ENCODE measurements around the gene JAZF1.

Gene JAZF1

GRCh38 chr7:27998382-27998781 is 182.2 kb downstream of the JAZF1 start:
- DNase-seq (ENCODE audit: extremely low spot score) = no peak
- POLR2A ChIA-PET = no interaction called here
- CTCF ChIA-PET = interaction anchor here (1.6 kb wide), 1 partner anchor 22 kb away, joined by 4 read pairs; no protein-coding TSS in a partner anchor
- TF ChIP-seq CTCF (IDR thresholded peaks at IDR 0.05; ENCODE audit: control extremely low read depth, extremely low read depth, low read depth, missing control alignments) = no peak

GRCh38 chr7:27997188-27997707 is 183.3 kb downstream of the JAZF1 start:
- DNase-seq (ENCODE audit: extremely low spot score) = no peak
- ChIA-PET CTCF (no interaction called here), POLR2A (no interaction called here)
- no peak for TF ChIP-seq CTCF (IDR thresholded peaks at IDR 0.05; ENCODE audit: control extremely low read depth, extremely low read depth, low read depth, missing control alignments)

GRCh38 chr7:27996141-27996540 is 184.5 kb downstream of the JAZF1 start:
- no peak for DNase-seq (ENCODE audit: extremely low spot score)
- POLR2A ChIA-PET = no interaction called here
- CTCF ChIA-PET = interaction anchor here (1.1 kb wide), 1 partner anchor 24 kb away, joined by 3 read pairs; no protein-coding TSS in a partner anchor
- TF ChIP-seq CTCF (IDR thresholded peaks at IDR 0.05; ENCODE audit: control extremely low read depth, extremely low read depth, low read depth, missing control alignments) = no peak

- CTCF ChIA-PET = interaction anchor here (1.1 kb wide), 1 partner anchor 25 kb away, joined by 3 read pairs; no protein-coding TSS in a partner anchor
- TF ChIP-seq CTCF (IDR thresholded peaks at IDR 0.05; ENCODE audit: control extremely low read depth, extremely low read depth, low read depth, missing control alignments) = no peak
- no peak for DNase-seq (ENCODE audit: extremely low spot score)
- POLR2A ChIA-PET = no interaction called here
Observed at GRCh38 chr7:27995228-27995627, 185.4 kb downstream of the JAZF1 start.

GRCh38 chr7:27994639-27995038 is 186.0 kb downstream of the JAZF1 start:
- CTCF ChIA-PET = interaction anchor here (0.6 kb wide), 1 partner anchor 18 kb away, joined by 3 read pairs; no protein-coding TSS in a partner anchor

GRCh38 chr7:27992755-27993493 is 187.7 kb downstream of the JAZF1 start:
- no peak for DNase-seq (ENCODE audit: extremely low spot score)
- CTCF ChIA-PET = no interaction called here
- no peak for TF ChIP-seq CTCF (IDR thresholded peaks at IDR 0.05; ENCODE audit: control extremely low read depth, extremely low read depth, low read depth, missing control alignments)
- POLR2A ChIA-PET = no interaction called here

More at GRCh38 chr7:27994639-27995038, 186.0 kb downstream of the JAZF1 start:
- POLR2A ChIA-PET = no interaction called here
- TF ChIP-seq CTCF (IDR thresholded peaks at IDR 0.05; ENCODE audit: control extremely low read depth, extremely low read depth, low read depth, missing control alignments) = no peak
- no peak for DNase-seq (ENCODE audit: extremely low spot score)
